Esophagus muscularis mucosa (tissue), 4 donors: Measurements from ENCODE around the gene LIM2.

Experiments
- CTCF ChIP-seq, 3 experiments: fragments of 200-600 bp in 2 of 3; fragments of 450-650 bp in 1 of 3; sonication (generic) in 2 of 3; IDR thresholded peaks; one replicate each; pipeline ENCODE4 v1.5.1; 2017 to 2019; ENCODE audit warnings: antibody characterized with exemption in 3 of 3, mild to moderate bottlenecking in 2 of 3, moderate library complexity in 1 of 3
- EP300 ChIP-seq: sonication (generic); formaldehyde crosslinking; IDR thresholded peaks from one replicate; pipeline ENCODE4 v1.6.1; 2017; ENCODE audit warnings: antibody characterized with exemption
- POLR2A ChIP-seq: fragments of 450-650 bp; IDR thresholded peaks from one replicate; pipeline ENCODE4 v1.6.1; 2017; ENCODE audit warnings: antibody characterized with exemption, moderate library complexity, mild to moderate bottlenecking, low read depth
- POLR2AphosphoS5 ChIP-seq, 2 donors: sonication (generic); formaldehyde crosslinking; IDR thresholded peaks; one replicate each; pipeline ENCODE4 v1.6.1; 2017; ENCODE audit warnings: antibody characterized with exemption in 2 of 2

GRCh38 chr19:51386882-51387520, 773 bp downstream of the LIM2 start:
- TF ChIP-seq POLR2AphosphoS5 (IDR thresholded peaks at IDR 0.05): no peak
- TF ChIP-seq CTCF (IDR thresholded peaks at IDR 0.05): no peak
- no peak for TF ChIP-seq EP300
- no peak for TF ChIP-seq POLR2A
